HG03378 (cell line): ENCODE results near the gene MINDY3.
"Not testable (repeated sequence)": the region's sequence is repeated elsewhere in the genome, so short reads cannot be mapped to it uniquely, and the experiment has no call there.

Experiments used
- ATAC-seq: cut with Tn5 transposase; IDR thresholded peaks from one replicate; pipeline ENCODE4 v1.9.1; 2021; ENCODE audit warnings: mild to moderate bottlenecking, moderate library complexity; ENCODE audit not compliant: unreplicated experiment

The MINDY3 gene

GRCh38 chr10:15781381-15781960 lies 78.8 kb downstream of the MINDY3 start:
- no peak for ATAC-seq

DNA sequence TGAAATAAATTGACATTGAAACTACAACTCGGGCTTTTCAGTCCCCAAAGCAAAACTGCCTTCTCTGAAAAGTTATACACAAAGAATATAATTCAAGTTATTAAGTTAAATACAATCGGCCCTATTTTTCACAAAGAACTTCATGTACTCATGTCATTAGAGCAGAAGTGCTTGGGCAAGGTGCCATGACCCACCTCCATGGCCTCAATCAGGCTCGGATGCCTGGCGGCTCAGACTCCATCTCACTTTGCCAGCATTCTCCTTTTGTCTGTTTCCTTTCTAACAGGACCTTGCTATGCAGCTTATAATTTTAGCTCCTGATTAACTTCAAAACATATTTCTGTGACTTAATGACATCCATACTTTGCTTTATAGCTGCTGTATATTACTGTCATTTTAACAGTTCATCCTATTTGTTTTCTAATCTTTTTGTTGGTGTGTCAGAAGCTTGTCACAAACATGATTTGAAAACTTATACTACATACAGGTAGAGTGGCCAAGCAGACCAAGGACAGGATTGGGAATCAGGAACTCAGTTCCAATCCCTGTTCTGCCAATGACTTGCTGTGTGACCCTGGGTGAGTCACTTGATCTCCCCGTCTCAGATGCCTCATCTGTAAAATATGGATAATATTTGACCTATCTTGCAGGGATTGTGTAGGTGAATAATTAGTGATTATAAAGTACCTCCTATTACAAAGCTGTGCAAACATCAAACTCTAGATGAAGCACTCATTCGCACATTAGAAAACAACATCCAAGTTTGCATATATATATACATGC lies 79.8 kb downstream of the MINDY3 start:
- ATAC-seq: no peak

GRCh38 chr10:15775513-15775912 lies 84.8 kb downstream of the MINDY3 start:
- no peak for ATAC-seq

DNA sequence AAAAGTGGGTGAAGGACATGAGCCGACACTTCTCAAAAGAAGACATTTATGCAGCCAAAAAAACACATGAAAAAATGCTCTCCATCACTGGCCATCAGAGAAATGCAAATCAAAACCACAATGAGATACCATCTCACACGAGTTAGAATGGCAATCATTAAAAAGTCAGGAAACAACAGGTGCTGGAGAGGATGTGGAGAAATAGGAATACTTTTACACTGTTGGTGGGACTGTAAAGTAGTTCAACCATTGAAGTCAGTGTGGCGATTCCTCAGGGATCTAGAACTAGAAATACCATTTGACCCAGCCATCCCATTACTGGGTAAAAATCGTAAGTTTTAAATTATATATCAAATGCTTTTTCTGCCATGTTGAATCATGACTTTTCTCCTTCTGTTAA lies 85.8 kb downstream of the MINDY3 start:
- ATAC-seq: not testable (repeated sequence)

- no peak for ATAC-seq
Observed at GRCh38 chr10:15764892-15765454, 95.3 kb downstream of the MINDY3 start.

- no peak for ATAC-seq
Observed at GRCh38 chr10:15763006-15763405, 97.3 kb downstream of the MINDY3 start.

GRCh38 chr10:15762239-15762638 lies 98.1 kb downstream of the MINDY3 start:
- not testable (repeated sequence) for ATAC-seq

GRCh38 chr10:15761224-15761623 lies 99.1 kb downstream of the MINDY3 start:
- not testable (repeated sequence) for ATAC-seq

DNA sequence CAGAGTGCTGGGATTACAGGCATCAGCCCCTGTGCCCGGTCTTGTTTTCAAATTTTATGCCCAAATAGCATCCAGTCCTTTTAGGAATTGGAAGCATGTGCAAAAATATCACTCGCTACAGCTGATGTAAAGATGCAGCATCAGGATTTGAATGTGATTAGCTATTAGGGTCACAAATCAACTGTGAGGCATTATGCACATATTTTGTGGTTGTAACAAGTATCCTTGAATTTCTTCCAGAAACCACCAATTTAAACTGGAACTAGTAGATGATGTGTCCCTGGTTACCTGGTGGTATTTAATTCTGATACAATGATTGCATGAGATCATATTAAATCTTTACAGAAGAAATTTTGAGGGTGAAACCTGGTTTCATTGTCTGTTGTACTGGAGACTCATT lies 99.6 kb downstream of the MINDY3 start:
- no peak for ATAC-seq

DNA sequence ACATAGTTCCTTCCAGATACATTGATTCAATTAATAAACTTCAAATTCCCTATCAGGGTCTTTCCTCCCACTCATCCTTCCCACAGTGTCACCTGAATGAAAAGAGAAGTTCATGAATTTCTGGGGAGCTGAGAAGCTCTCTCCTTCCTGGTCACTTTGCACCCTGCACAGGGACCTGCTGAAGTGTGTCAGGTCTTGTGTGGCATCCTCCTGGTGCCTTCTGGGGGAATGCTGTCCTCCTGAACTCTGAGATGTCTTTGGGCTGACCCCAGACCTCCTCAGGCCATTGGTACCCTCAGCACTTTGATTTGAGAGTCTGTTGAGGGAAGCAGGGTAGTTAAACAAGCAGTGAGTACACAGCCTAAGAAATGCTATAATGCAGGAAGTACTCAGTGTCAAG lies 101.0 kb downstream of the MINDY3 start:
- no peak for ATAC-seq

- ATAC-seq: no peak
Observed at GRCh38 chr10:15758618-15759017, 101.7 kb downstream of the MINDY3 start.

- ATAC-seq: no peak
Observed at GRCh38 chr10:15754937-15755336, 105.4 kb downstream of the MINDY3 start.

GRCh38 chr10:15751046-15751445 lies 109.3 kb downstream of the MINDY3 start:
- ATAC-seq: no peak

- no peak for ATAC-seq
Observed at GRCh38 chr10:15748126-15748525, 112.2 kb downstream of the MINDY3 start.

- ATAC-seq: no peak
Observed at GRCh38 chr10:15747632-15748031, 112.7 kb downstream of the MINDY3 start.

GRCh38 chr10:15745751-15746150 lies 114.6 kb downstream of the MINDY3 start:
- ATAC-seq: no peak

DNA sequence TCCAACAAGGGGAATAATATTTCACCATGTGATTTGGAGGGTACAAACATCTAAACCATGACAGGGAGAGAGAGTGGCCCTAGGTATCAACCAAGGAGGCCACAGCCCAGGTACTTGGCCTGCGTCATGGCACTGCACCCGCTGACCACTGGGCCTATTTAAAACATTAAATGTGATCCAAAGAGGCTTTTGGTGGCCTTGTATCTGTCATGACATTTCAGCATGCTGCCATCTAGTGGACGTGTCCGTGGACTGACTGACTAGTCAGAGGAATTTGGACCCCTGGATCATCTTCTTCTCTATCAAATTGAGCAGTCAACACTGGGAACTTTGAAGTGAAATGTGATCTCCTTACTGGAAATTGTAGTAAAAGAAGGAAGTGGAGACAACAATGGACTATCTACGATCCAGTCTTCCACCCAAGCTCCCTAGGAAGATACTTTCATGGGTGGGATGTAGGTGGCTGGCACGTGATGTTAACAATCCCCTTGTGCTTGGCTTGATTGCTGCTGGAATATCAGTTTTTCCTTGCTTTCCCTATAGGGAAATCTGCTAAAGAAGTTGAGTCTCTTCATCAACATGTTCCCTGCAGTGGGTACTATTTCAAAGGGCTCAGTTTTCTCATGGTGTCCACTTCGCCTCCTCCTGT lies 116.0 kb downstream of the MINDY3 start:
- no peak for ATAC-seq

GRCh38 chr10:15743443-15743842 lies 116.9 kb downstream of the MINDY3 start:
- no peak for ATAC-seq

DNA sequence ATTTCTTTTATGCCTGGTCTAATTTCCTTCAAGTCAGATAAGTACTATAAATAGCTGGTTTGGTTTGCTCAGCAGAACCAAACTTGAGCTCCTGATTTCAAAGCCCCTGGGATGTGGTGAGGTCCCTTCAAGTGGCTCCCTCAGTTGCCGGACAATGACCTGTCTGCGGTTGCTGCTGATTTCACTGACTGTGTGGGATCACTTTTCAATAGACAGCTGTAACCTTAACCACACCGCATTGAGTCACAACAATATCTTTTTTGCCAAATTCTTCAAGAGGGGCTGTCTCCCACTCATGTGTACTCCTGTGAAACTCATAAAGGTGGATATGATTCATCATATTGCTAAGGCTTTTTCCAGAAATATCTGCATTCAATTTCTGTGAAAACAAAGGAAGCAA lies 117.5 kb downstream of the MINDY3 start:
- ATAC-seq: no peak

- ATAC-seq: no peak
Observed at GRCh38 chr10:15742102-15742501, 118.2 kb downstream of the MINDY3 start.

DNA sequence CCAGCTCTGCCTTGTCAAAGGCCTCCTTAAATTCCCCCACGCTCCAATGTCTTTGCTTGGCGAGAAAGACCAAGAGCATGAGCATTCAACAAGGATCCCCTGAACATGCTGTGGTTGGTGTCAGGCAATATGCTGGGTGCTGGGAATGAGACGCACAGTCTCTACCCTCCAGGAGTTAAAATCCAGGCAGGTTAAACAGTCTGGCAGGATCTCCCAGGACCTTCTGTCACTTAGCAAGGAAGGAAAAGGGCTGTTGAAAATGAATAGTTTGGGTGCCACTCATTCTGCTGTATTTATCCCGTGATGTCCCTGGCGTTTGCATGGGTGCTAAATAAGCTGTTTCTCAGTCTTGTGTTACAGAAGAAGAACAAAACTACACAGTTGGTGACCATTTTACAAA lies 118.7 kb downstream of the MINDY3 start:
- no peak for ATAC-seq

DNA sequence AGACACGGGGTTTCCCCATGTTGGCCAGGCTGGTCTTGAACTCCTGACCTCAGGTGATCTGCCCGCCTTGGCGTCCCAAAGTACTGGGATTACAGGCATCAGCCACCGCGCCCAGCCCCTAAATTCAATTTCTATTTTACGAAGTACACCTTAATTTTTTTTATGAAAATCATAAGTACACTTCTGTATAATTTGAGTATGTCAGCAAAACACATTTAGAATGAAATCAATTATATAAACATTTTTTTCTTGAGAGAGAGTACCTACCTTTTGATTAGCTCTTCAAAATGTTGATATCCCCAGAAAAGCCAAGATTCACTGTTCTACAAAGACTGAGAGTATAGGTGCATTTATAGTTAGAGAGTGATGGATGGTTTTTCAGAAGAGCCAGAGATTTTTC lies 120.0 kb downstream of the MINDY3 start:
- no peak for ATAC-seq
